GM06990 (cell line): ENCODE measurements around the gene ACY1.

Experiments used
- DNase-seq: peaks from one replicate; pipeline ENCODE4 v3.0.0-alpha.2; 2011; ENCODE audit not compliant: insufficient read length; ENCODE audit errors: extremely low read depth
- H3K27me3 ChIP-seq: replicated peaks from 2 replicates; pipeline ENCODE4 v1.6.0; 2011; ENCODE audit warnings: low read length; ENCODE audit not compliant: control insufficient read depth, insufficient read depth
- H3K36me3 ChIP-seq: 2 replicates; pipeline ENCODE4 v1.5.1; 2011; ENCODE audit warnings: low read length; ENCODE audit not compliant: control insufficient read depth, insufficient read depth
- H3K4me3 ChIP-seq: replicated peaks from 2 replicates; pipeline ENCODE4 v1.5.1; 2011; ENCODE audit warnings: low read depth, mild to moderate bottlenecking, control low read depth, low read length
- TF ChIP-seq, protein P1 (sequence below): IDR thresholded peaks from 2 replicates; pipeline ENCODE4 v1.5.1; 2011; ENCODE audit warnings: low read length, control low read depth, mild to moderate bottlenecking, inconsistent platforms; ENCODE audit not compliant: insufficient read depth, poor library complexity, severe bottlenecking

ACY1 gene

DNA sequence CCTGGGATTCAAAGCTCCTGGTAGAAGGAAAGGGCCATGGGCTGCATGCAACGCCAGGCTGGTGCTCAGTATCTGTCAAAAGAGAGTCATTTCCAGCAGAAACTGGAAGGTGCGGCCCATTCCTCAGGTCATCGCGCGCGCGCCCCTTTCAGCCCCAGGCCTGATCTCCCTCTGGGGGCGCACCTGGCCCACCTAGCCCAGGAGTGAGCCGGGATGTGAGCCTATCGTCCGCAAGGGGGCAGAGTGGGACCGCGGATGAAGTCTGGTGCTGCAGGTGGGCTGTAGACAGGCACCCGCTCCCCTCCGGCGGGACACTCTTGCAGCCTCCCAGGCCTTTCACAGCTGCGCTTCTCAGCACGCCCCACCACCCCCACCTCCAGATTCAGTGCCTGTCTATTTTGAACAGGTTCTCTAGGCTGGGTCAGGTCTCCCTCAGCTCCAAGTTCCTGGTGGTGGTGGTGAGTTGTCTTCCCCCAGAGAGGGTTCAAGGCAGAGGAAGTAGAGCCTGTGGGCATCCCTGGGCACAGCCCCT lies 18.2 kb downstream of the ACY1 start:
- peak; percentile 82 for DNase-seq
- Histone ChIP-seq H3K36me3 (no peaks in the 10 kb centered on the region), H3K4me3 (no peak overlapping the region), H3K27me3 (no peaks in the 10 kb centered on the region)
- TF ChIP-seq, protein P1, sequence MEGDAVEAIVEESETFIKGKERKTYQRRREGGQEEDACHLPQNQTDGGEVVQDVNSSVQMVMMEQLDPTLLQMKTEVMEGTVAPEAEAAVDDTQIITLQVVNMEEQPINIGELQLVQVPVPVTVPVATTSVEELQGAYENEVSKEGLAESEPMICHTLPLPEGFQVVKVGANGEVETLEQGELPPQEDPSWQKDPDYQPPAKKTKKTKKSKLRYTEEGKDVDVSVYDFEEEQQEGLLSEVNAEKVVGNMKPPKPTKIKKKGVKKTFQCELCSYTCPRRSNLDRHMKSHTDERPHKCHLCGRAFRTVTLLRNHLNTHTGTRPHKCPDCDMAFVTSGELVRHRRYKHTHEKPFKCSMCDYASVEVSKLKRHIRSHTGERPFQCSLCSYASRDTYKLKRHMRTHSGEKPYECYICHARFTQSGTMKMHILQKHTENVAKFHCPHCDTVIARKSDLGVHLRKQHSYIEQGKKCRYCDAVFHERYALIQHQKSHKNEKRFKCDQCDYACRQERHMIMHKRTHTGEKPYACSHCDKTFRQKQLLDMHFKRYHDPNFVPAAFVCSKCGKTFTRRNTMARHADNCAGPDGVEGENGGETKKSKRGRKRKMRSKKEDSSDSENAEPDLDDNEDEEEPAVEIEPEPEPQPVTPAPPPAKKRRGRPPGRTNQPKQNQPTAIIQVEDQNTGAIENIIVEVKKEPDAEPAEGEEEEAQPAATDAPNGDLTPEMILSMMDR: peak; percentile 99

DNA sequence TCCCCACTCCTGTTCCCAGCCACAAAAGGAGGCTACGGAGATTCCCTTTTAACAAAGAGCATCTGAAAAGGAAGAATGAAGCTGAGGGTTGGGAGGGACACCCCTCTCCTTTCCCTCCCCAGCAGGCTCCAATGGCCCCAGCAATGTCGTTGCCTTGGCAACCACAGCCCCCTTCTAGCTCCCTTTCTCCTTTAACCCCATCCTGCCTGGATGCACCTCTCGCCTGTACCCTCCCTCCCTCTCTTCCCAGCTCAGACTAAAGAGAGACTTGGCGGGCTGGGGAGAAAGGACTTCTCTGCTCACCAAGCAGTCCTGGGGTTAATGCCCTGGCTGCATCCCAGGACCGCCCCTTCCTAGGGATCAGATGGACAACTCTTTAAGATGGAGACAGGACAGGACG lies 19.4 kb downstream of the ACY1 start:
- H3K27me3 ChIP-seq: no peaks in the 10 kb centered on the region
- no peaks in the 10 kb centered on the region for H3K36me3 ChIP-seq
- H3K4me3 ChIP-seq: no peak overlapping the region
- DNase-seq: no peak
- TF ChIP-seq, protein P1: no peak

DNA sequence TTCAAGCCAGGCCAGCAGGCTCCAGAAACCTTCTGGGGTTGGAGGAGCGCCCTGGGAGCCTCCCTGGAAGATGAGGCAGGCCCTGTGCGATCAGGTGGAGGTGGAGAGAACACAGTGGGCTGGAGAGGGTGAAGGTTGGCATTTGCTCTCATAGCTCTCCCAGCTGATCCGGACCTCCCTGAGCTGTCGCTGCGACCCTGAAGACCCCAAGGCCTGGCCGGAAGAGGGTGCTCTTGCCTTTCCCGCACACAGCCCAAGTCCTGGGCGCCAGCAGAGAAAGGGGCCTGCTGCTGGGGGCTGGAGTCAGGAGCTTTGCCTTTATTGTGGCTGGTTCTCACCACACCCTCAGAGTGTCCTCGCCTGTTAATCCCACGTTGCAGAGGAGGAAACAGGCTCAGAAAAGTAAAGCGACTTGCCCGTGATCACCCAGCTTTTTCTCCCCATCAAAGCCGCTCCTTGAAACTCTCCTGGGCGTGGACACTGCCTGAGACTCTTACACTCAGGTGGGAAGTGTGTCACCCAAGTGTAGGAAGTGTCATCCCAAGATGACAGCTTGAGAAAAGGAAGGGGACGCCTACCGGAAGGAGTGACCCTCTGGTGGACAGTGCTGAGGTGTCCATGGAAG lies 20.9 kb downstream of the ACY1 start:
- Histone ChIP-seq H3K27me3 (no peaks in the 10 kb centered on the region), H3K36me3 (no peaks in the 10 kb centered on the region), H3K4me3 (no peak overlapping the region)
- no peak for DNase-seq
- TF ChIP-seq, protein P1: peak; percentile 53

DNA sequence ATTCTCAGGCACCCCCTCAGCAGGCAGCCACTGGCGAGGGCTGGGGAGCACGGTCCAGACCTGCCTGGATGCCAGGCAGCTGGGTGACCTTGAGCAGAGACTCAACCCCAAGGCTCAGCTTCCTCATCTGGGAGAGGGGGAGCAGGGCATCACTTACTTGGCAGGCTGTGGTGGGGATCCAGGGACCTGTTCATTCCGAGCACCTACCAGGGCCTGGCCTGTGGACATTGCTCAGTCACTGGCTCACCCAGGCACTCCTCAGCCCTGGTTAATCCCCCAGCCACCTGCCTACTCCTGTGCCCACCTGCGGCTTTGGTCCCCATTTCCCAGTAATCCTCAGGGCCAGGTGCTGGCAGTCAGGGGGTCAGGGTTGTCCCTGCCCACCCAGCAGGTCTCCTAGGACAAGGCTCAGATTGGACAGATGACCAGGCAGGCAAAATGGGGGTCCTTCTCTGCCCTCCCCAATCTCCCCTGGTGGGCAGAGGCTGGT lies 21.6 kb downstream of the ACY1 start:
- no peaks in the 10 kb centered on the region for H3K36me3 ChIP-seq
- H3K4me3 ChIP-seq: no peak overlapping the region
- no peak for DNase-seq
- H3K27me3 ChIP-seq: no peaks in the 10 kb centered on the region
- TF ChIP-seq, protein P1: no peak

DNA sequence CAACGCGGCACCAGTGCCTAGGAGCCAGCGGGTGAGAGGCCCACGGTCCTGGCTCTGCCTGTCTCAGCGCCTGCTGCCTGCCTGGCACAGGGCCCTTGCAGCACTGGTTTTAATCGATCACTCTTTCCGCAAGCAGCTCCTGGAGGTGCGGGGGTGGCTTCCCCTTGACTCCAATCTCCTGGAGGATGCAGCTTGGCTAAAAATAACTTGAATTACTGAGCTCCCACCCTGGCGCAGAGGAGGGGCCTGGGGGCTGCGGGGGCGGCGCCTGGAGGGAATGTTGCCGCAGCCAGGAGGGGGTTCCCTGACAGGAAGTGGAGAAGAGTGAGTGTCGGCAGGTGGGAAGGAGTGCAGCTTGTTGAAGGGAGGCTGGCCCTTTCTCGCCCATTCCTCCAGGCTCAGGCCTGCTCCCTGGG lies 22.2 kb downstream of the ACY1 start:
- Histone ChIP-seq H3K4me3 (no peak overlapping the region), H3K27me3 (no peaks in the 10 kb centered on the region), H3K36me3 (no peaks in the 10 kb centered on the region)
- TF ChIP-seq, protein P1: no peak
- DNase-seq: no peak
